ENCODE results near the gene WDFY4. TPM values are rescaled to one million over a fixed set of nuclear protein-coding genes. Genes with fewer than 3 reads are reported as not detected.

The WDFY4 gene
- total RNA-seq, 1 donor from 2014 or later, result not detected

DNA sequence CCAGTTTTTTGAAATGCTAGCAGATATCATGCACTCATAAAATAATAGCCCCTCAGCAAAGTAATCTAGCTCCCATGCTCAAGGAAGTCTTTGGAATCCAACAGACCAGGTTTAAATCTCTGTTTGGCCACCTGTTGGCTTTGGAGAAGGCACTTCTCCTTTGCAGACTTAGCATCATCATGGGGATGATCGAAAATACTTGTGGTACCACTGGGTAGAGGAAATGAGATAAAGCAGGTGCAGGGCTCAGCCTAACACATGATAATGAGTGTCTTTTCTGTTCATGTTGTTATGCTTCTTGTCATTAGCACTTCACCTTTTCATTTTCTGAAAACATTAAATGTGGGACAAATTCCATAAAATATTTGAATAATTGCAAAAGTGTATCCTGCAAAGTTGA lies 187.6 kb downstream of the WDFY4 start:
- TF ChIP-seq, protein P1, sequence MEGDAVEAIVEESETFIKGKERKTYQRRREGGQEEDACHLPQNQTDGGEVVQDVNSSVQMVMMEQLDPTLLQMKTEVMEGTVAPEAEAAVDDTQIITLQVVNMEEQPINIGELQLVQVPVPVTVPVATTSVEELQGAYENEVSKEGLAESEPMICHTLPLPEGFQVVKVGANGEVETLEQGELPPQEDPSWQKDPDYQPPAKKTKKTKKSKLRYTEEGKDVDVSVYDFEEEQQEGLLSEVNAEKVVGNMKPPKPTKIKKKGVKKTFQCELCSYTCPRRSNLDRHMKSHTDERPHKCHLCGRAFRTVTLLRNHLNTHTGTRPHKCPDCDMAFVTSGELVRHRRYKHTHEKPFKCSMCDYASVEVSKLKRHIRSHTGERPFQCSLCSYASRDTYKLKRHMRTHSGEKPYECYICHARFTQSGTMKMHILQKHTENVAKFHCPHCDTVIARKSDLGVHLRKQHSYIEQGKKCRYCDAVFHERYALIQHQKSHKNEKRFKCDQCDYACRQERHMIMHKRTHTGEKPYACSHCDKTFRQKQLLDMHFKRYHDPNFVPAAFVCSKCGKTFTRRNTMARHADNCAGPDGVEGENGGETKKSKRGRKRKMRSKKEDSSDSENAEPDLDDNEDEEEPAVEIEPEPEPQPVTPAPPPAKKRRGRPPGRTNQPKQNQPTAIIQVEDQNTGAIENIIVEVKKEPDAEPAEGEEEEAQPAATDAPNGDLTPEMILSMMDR (IDR thresholded peaks at IDR 0.05), result no peak
- no peak overlapping the region for H3K4me3 Mint-ChIP-seq (ENCODE audit: unreplicated experiment)
- no peak overlapping the region for H3K27ac Mint-ChIP-seq (ENCODE audit: unreplicated experiment)
- peaks cover 4% of the 10 kb centered on the region for H3K27me3 Mint-ChIP-seq (ENCODE audit: low read depth)
- no peaks in the 10 kb centered on the region for H3K36me3 Mint-ChIP-seq (ENCODE audit: low read depth)
- no peak for DNase-seq (ENCODE audit: low spot score)
- H3K4me1 Mint-ChIP-seq (ENCODE audit: low read depth), result no peaks in the 10 kb centered on the region
- H3K9me3 Mint-ChIP-seq (ENCODE audit: low read depth), result no peaks in the 10 kb centered on the region

DNA sequence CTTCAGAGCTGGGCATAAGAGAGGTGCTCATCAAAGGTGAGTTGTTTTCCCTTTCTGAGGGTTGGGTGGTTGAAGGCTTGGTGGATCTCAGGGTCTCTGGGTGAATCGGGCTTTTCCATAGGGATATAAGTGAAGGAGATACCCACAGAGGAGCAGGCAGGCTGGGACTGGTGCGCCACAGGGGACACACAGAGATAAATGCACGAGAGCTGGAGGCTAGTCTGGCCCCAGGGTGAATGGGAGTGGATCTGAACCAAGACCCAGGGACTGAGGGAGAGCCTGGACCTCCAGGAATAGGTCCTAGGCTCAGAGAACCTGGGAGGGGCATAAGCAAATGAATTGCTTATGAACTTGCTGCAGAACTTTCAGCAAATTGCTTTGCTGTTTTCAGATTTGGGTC lies 193.4 kb downstream of the WDFY4 start:
- Mint-ChIP-seq H3K27me3 (ENCODE audit: low read depth) (peaks cover 3% of the 10 kb centered on the region), H3K9me3 (ENCODE audit: low read depth) (no peaks in the 10 kb centered on the region), H3K36me3 (ENCODE audit: low read depth) (no peaks in the 10 kb centered on the region), H3K4me3 (ENCODE audit: unreplicated experiment) (no peak overlapping the region), H3K4me1 (ENCODE audit: low read depth) (no peaks in the 10 kb centered on the region), H3K27ac (ENCODE audit: unreplicated experiment) (no peak overlapping the region)
- TF ChIP-seq, protein P1 (IDR thresholded peaks at IDR 0.05), result no peak
- DNase-seq (ENCODE audit: low spot score), result no peak

DNA sequence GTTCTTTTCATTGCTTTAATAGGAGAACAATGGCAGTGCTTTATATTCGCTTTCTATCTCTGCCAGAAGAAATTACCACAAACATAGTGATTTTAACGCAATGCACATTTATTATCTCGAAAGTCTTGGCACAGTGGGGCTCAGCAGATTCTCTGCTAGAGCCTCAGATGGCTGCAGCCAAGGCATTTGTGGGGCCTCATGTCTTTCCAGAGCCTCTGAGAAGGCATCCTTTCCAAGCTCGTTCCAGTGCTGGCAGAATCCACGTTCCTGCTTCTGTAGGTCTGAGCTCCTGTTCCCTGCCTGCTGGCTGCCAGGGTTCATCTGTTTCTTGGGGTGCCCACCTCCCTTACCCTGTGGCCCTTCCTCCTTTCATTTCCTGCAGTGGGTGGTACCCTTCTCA lies 194.8 kb downstream of the WDFY4 start:
- Mint-ChIP-seq H3K27me3 (ENCODE audit: low read depth) (peaks cover 6% of the 10 kb centered on the region), H3K4me1 (ENCODE audit: low read depth) (no peaks in the 10 kb centered on the region), H3K9me3 (ENCODE audit: low read depth) (no peaks in the 10 kb centered on the region), H3K27ac (ENCODE audit: unreplicated experiment) (no peak overlapping the region), H3K4me3 (ENCODE audit: unreplicated experiment) (no peak overlapping the region), H3K36me3 (ENCODE audit: low read depth) (no peaks in the 10 kb centered on the region)
- TF ChIP-seq, protein P1 (IDR thresholded peaks at IDR 0.05), result no peak
- no peak for DNase-seq (ENCODE audit: low spot score)

DNA sequence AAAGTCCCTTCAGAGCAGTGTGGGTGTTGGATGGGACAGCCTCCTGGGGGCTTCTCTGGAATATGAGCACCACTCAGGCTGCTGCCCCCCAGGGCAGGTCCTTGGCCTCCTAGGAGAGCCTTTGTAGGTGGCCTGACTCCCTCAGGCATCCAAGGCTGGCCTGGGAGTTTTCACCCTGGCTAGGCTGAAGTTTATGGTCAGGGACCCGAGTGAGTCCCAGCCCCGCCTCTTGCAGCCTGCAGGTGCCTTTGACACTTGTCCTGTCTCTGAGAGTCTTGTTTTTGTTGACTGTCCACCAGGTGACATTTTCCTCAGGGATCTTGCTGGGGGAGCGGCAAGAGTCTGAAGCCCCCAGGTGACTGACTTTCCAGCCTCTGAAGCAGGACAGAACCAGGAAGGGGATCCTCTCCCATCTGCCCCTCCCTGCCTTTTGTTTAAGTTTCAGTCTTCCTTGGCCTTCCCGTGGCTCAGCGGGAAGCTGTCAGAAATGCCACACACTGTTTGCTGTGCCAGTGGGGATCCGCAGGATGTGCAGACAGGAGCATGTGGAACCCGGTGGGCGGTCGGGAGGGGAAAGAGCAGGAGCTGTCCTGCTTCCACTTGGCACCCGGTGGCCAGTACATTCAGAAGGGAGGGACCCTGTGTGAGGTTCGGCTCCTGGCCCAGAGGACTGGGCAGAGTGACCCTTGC lies 195.5 kb downstream of the WDFY4 start:
- DNase-seq (ENCODE audit: low spot score), result no peak
- H3K4me3 Mint-ChIP-seq (ENCODE audit: unreplicated experiment), result no peak overlapping the region
- no peak overlapping the region for H3K27ac Mint-ChIP-seq (ENCODE audit: unreplicated experiment)
- no peaks in the 10 kb centered on the region for H3K36me3 Mint-ChIP-seq (ENCODE audit: low read depth)
- H3K9me3 Mint-ChIP-seq (ENCODE audit: low read depth), result no peaks in the 10 kb centered on the region
- peaks cover 6% of the 10 kb centered on the region for H3K27me3 Mint-ChIP-seq (ENCODE audit: low read depth)
- TF ChIP-seq, protein P1 (IDR thresholded peaks at IDR 0.05), result no peak
- H3K4me1 Mint-ChIP-seq (ENCODE audit: low read depth), result no peaks in the 10 kb centered on the region

DNA sequence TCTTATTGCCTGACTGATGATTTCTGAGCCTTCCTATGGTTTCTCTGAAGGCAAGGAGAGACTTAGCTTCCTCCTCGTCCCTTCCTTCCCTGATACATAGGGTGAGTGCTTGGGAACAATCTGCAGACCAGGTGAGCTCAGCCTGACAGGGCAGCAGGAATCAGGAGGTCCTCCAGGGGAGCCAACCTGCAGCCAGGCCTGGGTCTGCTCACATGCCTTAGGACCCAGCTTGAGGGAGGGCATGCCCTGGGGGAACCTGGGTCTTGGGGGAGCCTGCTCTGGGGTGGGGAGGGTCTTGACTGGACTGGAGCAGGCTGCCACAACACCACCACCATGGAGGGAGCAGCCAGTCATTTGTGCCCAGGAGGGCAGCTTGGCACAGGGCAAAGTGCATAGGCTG lies 197.3 kb downstream of the WDFY4 start:
- no peak overlapping the region for H3K27ac Mint-ChIP-seq (ENCODE audit: unreplicated experiment)
- no peaks in the 10 kb centered on the region for H3K36me3 Mint-ChIP-seq (ENCODE audit: low read depth)
- peaks cover 6% of the 10 kb centered on the region for H3K27me3 Mint-ChIP-seq (ENCODE audit: low read depth)
- no peaks in the 10 kb centered on the region for H3K4me1 Mint-ChIP-seq (ENCODE audit: low read depth)
- TF ChIP-seq, protein P1 (IDR thresholded peaks at IDR 0.05), result no peak
- H3K9me3 Mint-ChIP-seq (ENCODE audit: low read depth), result no peaks in the 10 kb centered on the region
- H3K4me3 Mint-ChIP-seq (ENCODE audit: unreplicated experiment), result no peak overlapping the region
- no peak for DNase-seq (ENCODE audit: low spot score)

Data from chondrocyte (in vitro differentiated cells).